Left ventricle myocardium superior (tissue), 1 donor: ENCODE results near the gene PITPNB. TPM values are rescaled to one million over a fixed set of nuclear protein-coding genes. Genes with fewer than 3 reads are reported as not detected.
A peak's percentile ranks its signal among the peaks of the same experiment; 100 is the strongest.

Experiments
- ATAC-seq: fragments of 200-7000 bp; cut with Tn5 transposase; one replicate; pipeline ENCODE4 v1.9.1; 2020; ENCODE audit warnings: mild to moderate bottlenecking, moderate library complexity
- DNase-seq: peaks from one replicate; pipeline ENCODE4 v3.0.0-alpha.2; 2020
- intact Hi-C: fragments of 100-400 bp; cut with micrococcal nuclease; formaldehyde crosslinking; loops from one replicate; pipeline ENCODE4 v1.11.0; 2022
- long read RNA-seq: library from polyadenylated mRNA; unstranded; transcript quantifications from one replicate; pipeline ENCODE4 v2.0.0, GENCODE V29; 2021
- total RNA-seq: library from RNA; stranded (reverse); fragmentation: NEBNext Ultra II Directional; extraction: Animal tissue kit (Norgen Biotek cat#: 25700); gene quantifications from one replicate; pipeline ENCODE4 v1.2.1, GENCODE V29; 2021
- donor health status: DM: no; HTN: yes; CAD: no; lungs with severe emphysema.

The PITPNB gene
- total RNA-seq: 47.7 TPM
- long read RNA-seq, partial matches to known transcripts: 4 of 65 reads
- long read RNA-seq, other reads (novel, unspliced or antisense): 61 of 65 reads

DNA sequence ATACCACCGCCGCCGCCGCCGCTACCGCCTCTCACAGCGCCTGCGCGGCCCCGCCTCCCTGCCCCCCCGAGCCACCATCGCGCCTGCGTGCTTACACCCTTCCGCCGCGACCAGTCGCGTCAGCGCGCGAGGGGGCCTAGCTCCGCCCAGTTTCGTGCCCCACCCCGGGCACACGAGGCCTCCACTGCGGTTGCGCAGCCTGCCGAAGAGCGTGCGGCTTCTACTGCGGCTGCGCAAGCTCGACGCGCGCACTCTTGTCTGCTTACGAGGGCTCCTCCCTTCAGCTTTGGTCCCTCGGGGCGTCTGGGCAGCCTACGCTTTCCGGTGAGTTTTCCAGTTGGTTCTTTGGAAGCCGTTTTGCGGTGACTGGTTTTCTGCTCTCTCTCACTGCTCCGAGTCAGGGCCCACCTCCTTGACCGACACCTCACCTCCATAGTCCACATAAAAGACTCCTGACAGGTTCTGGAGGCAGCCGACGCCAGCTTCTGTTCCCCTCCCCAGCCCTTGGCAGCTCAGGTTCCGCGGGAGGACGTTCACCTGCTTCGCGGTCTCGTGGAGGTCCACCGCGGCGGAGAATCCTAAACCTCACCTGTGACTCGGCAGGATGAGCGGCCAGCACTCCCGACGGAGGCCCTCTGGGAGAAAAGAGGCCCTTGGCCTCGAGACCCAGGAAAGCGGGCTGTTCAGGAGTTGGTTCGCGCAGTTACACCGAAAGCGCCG is at the start of gene PITPNB:
Gene PITPNB (minus strand): TSS at position 35 of the 720 bp plus-strand sequence. CDS start 65 bp downstream, outside the sequence.
- ATAC-seq (peak; percentile 97), DNase-seq (peak; percentile 99)
- intact Hi-C loops: no loop called here

- ATAC-seq: no peak
Measured at GRCh38 chr22:27966168-27967064, 47.4 kb upstream of the PITPNB start.

GRCh38 chr22:27962268-27963044 is 43.4 kb upstream of the PITPNB start:
- intact Hi-C loops: no loop called here
- peak; percentile 65 for ATAC-seq
- DNase-seq: peak; percentile 37

More at GRCh38 chr22:27966168-27967064, 47.4 kb upstream of the PITPNB start:
- intact Hi-C loops: no loop called here
- no peak for DNase-seq

DNA sequence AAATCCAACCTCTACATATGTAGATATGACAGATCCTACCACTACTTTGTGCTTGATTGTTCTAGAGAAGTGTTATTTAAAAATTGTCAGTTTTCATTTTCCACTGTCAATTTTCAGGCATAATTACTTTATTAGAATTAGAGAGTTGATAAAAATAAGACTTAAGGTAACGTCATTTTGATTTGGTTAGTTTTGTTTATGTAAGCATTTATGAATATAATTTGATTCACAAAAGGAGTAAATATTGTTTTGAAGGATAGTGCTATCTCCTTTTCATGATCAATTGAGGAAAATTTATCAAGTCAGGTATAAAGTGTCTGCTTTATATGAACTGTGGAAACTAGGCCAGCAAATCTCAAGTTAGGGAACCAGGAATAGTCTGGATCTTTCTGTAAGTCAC is 42.6 kb upstream of the PITPNB start:
- DNase-seq (no peak), ATAC-seq (no peak)
- intact Hi-C loops: no loop called here

DNA sequence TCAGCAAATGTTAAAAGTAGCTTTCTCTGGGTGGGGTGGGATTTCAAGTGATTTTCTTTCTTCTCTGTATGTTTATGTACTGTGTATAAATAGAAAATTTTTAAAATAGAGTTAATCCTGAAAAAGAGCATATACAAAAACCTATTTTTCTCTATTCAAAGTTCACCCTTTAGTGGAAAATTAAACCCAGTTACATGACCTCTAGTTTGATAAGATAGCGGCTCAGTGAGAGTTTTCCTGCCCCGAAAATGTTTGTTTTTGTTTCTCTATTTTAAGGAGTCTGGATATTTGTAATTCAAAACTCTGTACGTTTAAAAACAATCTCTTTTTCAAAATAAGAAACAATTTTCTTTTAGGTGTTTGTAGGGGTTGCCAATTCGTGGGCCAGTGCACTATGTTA is 42.1 kb upstream of the PITPNB start:
- ATAC-seq (no peak), DNase-seq (no peak)
- intact Hi-C loops: no loop called here

- intact Hi-C loops: no loop called here
- DNase-seq (no peak), ATAC-seq (peak; percentile 84)
Measured at GRCh38 chr22:27959335-27960090, 40.5 kb upstream of the PITPNB start.

DNA sequence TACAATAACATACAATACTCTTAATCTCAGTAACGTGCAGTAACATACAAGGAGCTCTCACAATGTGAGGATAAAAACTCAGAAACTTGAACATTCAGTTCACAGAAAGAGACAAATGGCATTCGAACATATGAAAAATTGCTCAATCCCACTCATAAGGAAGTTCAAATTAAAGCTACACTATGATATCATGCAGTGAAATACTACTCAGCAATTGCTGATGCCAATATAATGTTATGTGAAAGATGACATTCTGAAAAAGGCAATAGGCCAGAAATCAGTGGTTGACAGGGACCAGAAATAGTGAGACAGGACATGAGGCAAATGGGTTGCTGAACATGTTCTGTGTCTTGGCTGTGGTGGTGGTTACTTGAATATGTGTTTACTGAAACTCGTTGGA is 33.7 kb upstream of the PITPNB start:
- ATAC-seq (no peak), DNase-seq (no peak)
- intact Hi-C loops: no loop called here

DNA sequence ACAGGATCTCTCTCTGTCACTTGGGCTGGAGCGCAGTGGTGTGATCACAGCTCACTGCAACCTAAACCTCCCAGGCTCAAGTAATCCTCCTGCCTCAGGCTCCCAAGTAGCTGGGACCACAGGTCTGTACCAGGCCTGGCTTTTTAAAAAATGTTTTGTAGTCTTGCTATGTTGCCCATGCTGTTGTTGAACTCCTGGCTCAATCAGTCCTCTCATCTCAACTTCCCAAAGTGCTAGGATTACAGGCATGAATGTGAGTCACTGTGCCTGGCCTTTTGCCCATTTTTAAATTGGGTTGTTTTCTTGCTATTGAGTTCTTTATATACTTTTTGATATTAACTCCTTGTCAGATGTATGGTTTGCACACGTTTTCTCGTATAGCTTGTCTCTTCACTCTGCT is 33.0 kb upstream of the PITPNB start:
- ATAC-seq: no peak
- intact Hi-C loops: no loop called here

GRCh38 chr22:27949421-27949820 is 30.4 kb upstream of the PITPNB start:
- ATAC-seq (no peak), DNase-seq (no peak)

More for the DNA sequence above, 33.0 kb upstream of the PITPNB start:
- no peak for DNase-seq

DNA sequence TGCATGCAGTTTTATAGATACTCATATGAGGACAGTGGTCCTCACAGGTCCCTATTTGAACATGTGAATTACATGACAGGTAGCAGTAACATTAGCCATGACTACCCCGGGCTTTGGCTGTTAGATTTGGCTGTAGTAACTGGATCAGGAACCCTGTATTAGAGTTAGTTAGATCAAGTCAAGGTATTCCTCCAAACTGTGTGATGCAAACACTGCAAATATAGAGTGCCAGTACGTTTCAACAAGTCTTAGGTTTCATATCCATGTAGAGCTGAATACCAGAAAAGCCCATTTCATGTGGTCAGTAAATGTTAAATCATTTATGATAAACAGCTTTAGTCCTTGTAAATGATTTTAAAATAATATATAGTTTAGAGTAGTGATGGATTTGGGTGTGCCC is 29.5 kb upstream of the PITPNB start:
- intact Hi-C loops: no loop called here
- no peak for DNase-seq
- ATAC-seq: no peak

More at GRCh38 chr22:27949421-27949820, 30.4 kb upstream of the PITPNB start:
- intact Hi-C loops: no loop called here

DNA sequence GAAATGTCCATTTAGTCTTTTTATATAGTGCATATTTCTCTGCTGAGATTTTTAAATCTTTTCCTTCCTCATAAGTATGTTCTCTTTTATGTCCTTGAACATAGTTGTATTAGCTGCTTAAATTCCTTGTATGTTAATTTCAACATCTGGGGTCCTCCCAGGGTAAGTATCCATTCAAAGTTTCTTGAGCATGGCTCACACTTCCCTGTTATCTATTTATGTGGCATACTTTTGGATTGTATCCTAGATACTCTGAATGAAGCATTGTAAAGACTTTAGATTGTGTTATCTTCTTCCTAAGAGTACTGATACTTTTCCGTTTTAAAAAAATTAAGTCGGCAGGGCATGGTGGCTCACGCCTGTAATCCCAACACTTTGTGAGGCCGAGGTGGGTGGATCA is 28.4 kb upstream of the PITPNB start:
- intact Hi-C loops: no loop called here
- no peak for DNase-seq
- no peak for ATAC-seq

- ATAC-seq (no peak), DNase-seq (no peak)
- intact Hi-C loops: no loop called here
Measured at GRCh38 chr22:27941143-27941542, 22.1 kb upstream of the PITPNB start.

DNA sequence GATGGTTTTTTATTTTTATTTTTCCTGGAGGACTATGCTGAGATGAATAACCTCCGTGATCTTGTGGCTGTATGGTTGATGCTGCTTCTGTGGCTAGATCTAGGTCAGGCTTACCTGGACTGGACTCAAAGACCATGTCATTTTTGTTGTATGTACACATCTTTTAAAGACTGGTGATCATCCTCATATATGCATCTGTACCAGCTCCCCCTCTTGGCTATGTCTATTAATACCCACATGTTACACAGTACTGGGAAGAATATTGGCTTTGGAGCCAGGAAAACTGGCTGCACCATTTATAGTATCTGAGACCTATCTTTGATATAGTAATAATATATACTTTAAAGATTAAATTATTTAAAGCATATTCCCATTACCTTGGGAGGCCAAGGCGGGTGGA is 18.4 kb upstream of the PITPNB start:
- ATAC-seq (no peak), DNase-seq (no peak)
- intact Hi-C loops: no loop called here

DNA sequence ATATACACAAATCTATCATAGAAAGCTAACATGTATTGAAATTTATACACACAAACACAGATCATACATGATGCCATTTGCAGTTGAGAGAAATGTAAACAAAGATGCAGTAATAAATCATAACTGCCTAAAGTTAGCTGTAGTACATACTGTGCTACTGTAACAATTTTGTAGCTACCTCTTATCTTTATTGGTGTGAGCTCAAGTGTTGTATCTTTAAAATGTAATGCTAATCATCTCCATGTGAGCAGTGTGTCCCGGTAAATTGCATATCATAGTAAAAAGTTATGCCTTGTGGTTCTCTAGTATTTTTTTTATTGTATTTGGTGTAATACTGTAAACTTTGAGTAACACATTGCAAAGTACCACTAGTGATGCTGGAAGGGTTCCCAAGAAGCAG is 16.8 kb upstream of the PITPNB start:
- intact Hi-C loops: no loop called here

GRCh38 chr22:27934069-27934468 is 15.0 kb upstream of the PITPNB start:
- DNase-seq: no peak
- intact Hi-C loops: no loop called here
- no peak for ATAC-seq

More for the DNA sequence above, 16.8 kb upstream of the PITPNB start:
- ATAC-seq (peak; percentile 26), DNase-seq (no peak)

DNA sequence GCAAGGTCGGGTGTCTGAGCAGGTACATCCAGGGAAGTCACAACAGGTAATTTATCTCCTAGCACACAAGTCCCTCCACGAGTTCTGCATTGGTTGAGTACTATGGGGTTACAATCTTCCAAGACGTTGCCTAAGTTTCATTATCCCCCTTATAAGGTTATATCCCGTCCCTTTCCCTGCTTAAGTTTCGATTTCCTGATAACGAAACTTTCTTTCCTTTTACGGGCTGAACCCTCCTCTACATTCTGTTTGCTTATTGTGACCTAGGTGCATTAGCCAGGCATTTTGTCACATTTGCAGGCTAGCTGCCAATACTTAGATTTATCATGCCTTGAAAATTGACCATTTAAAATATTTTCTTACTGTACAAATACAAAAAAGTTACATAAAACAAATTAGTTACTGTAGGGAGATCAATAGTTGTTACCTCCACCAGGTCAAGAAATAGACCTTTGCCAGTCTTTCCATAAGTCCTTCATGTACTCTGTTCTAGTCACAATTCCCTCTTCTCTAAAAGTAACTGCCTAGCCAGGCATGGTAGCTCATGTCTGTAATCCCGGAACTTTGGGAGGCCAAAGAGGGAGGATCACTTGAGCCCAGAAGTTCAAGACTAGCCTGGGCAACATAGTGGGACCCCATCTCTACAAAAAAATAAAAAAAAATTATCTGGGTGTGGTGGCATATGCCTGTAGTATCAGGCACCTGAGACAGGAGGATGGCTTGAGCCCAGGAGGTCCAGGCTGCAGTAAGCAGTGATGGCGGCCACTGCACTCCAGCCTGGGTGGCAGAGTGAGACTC is 14.3 kb upstream of the PITPNB start:
- intact Hi-C loops: no loop called here
- DNase-seq: no peak
- no peak for ATAC-seq

GRCh38 chr22:27930331-27931060 is 11.4 kb upstream of the PITPNB start:
- ATAC-seq (no peak), DNase-seq (no peak)
- intact Hi-C loops: no loop called here
